ENCODE results near the gene COASY.
"Not testable (repeated sequence)": the region's sequence is repeated elsewhere in the genome, so short reads cannot be mapped to it uniquely, and the experiment has no call there.

COASY gene

DNA sequence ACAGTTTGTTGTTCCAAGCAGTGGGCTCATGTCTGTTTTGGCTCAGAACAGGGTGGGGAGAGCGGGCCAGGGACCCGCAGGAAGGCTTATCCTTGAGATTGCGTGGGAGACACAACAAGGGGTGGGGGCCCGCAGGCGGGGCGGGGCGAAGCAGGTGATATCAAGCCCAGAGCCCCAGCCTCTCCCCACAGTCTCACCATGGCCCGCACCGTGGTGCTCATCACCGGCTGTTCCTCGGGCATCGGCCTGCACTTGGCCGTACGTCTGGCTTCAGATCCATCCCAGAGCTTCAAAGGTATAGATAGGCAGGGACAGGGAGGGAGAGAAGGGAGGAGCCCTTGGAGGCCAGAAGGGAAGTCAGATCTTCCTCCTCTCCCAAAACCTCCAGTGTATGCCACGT is 9.2 kb upstream of the COASY start, which contains the start of gene HSD17B1:
HSD17B1 (plus strand) TSS at position 188 of the 400 bp plus-strand sequence; CDS start at position 199, 11 bp downstream.
- not testable (repeated sequence) for DNase-seq (ENCODE audit: low read depth in 2 of 2)

GRCh38 chr17:42553161-42553818 is 8.7 kb upstream of the COASY start:
- DNase-seq (ENCODE audit: low read depth in 2 of 2) = no peak

- no peak for DNase-seq (ENCODE audit: low read depth in 2 of 2)
Measured at GRCh38 chr17:42553866-42554249, 8.1 kb upstream of the COASY start.

DNA sequence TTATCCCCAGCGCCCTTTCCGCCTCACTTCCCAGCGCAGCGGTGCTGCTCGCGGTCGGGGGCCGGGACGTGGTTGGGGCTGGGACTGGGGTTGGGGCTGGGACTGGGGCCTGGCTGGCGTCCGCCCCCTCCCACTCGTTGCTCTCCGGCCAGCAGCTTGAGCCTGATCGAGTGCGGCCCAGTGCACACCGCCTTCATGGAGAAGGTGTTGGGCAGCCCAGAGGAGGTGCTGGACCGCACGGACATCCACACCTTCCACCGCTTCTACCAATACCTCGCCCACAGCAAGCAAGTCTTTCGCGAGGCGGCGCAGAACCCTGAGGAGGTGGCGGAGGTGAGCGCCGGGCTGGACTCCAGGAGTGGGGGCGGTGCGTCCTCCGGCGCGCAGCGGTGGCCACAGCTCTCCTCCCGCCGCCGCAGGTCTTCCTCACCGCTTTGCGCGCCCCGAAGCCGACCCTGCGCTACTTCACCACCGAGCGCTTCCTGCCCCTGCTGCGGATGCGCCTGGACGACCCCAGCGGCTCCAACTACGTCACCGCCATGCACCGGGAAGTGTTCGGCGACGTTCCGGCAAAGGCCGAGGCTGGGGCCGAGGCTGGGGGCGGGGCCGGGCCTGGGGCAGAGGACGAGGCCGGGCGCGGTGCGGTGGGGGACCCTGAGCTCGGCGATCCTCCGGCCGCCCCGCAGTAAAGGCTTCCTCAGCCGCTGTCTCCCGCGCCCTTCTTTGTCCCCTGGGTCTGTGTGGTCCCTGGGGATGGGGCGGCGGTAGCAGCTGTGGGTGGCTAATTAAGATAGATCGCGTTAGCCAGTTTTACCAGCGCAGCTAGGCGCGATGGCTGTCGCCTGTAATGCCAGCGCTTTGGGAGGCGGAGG is 7.5 kb upstream of the COASY start:
- peak in 1 of 2 experiments; percentile 77 for DNase-seq (ENCODE audit: low read depth in 2 of 2)

DNA sequence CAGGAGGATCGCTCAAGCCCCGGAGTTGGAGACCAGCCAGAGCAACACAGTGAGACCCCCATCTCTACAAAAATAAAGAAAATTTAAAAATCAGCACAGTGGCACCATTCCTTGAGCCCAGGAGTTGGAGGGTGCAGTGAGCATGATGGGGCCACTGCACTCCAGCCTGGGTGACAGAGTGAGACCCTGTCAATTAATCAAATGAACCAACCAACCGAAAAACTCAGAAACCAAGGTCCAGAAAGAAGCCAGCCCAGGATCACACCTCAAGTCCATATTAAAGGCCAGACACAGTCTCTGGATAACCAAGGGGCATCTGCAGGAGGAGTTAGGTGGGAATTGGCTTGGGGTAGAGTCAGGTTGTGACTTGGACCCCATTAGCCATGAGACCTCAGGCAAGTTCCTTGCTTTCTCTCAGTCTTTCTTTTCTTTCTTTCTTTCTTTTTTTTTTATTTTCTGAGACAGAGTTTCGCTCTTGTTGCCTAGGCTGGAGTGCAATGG is 6.8 kb upstream of the COASY start:
- no peak for DNase-seq (ENCODE audit: low read depth in 2 of 2)

GRCh38 chr17:42555961-42556617 is 5.9 kb upstream of the COASY start:
- DNase-seq (ENCODE audit: low read depth in 2 of 2) = not testable (repeated sequence)

GRCh38 chr17:42559075-42559474 is 2.9 kb upstream of the COASY start:
- no peak for DNase-seq (ENCODE audit: low read depth in 2 of 2)

- DNase-seq (ENCODE audit: low read depth in 2 of 2) = no peak
Measured at GRCh38 chr17:42560246-42560645, 1.7 kb upstream of the COASY start.

DNA sequence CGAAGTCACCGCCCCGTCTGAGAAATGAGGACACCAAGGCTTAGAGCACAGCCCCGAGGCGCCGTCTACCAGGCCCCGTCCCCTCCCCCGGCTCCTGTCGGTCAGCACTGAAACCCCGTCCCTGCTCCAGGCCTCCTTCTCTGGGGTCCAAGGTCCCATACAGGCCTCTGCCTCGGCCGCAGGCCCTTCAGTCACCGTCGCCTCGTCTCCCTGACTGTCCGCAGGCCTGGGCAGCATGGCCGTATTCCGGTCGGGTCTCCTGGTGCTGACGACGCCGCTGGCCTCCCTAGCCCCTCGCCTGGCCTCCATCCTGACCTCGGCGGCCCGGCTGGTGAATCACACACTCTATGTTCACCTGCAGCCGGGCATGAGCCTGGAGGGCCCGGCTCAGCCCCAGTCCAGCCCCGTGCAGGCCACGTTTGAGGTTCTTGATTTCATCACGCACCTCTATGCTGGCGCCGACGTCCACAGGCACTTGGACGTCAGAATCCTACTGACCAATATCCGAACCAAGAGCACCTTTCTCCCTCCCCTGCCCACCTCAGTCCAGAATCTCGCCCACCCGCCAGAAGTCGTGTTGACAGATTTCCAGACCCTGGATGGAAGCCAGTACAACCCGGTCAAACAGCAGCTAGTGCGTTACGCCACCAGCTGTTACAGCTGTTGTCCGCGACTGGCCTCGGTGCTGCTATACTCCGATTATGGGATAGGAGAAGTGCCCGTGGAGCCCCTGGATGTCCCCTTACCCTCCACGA is 617 bp downstream of the COASY start:
- DNase-seq (ENCODE audit: low read depth in 2 of 2) = no peak

GRCh38 chr17:42563143-42563509 is 1.2 kb downstream of the COASY start:
- DNase-seq (ENCODE audit: low read depth in 2 of 2) = no peak

- DNase-seq (ENCODE audit: low read depth in 2 of 2) = no peak
Measured at GRCh38 chr17:42563543-42563942, 1.6 kb downstream of the COASY start.

DNA sequence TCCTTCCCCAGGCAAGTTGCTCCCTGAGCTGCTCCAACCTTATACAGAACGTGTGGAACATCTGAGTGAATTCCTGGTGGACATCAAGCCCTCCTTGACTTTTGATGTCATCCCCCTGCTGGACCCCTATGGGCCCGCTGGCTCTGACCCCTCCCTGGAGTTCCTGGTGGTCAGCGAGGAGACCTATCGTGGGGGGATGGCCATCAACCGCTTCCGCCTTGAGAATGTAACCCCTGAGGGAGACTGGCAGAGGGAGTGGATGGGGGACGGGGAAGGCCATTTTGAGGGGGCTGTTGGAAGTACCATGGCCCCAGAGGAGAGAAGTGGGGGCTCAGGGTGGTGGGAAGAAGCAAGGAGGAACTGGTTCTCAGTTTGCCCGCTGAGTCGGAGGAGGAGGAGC is 2.0 kb downstream of the COASY start:
- DNase-seq (ENCODE audit: low read depth in 2 of 2) = no peak

DNA sequence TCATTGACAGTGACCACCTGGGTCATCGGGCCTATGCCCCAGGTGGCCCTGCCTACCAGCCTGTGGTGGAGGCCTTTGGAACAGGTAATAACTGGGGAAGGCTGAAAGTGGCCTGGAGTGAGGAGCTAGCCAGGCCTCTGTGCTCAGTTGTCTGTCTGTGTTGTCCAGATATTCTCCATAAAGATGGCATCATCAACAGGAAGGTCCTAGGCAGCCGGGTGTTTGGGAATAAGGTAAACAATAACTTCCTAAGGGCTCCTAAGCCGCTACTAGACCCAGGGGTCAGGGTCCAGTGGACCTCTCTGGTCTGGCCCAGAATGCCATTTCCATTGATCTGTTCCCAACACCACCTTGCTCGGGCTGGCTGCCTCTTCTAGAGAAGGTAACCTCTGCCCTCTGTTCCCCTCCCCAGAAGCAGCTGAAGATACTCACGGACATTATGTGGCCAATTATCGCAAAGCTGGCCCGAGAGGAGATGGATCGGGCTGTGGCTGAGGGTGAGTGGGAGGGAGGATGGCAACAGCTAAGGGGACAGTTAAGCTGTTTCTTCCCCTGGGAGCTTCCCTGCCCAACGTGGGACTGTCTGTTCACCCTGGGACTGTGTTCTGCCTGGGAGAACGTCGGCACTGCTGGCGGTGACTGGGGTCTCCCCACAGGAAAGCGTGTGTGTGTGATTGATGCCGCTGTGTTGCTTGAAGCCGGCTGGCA is 3.0 kb downstream of the COASY start:
- no peak for DNase-seq (ENCODE audit: low read depth in 2 of 2)

DNA sequence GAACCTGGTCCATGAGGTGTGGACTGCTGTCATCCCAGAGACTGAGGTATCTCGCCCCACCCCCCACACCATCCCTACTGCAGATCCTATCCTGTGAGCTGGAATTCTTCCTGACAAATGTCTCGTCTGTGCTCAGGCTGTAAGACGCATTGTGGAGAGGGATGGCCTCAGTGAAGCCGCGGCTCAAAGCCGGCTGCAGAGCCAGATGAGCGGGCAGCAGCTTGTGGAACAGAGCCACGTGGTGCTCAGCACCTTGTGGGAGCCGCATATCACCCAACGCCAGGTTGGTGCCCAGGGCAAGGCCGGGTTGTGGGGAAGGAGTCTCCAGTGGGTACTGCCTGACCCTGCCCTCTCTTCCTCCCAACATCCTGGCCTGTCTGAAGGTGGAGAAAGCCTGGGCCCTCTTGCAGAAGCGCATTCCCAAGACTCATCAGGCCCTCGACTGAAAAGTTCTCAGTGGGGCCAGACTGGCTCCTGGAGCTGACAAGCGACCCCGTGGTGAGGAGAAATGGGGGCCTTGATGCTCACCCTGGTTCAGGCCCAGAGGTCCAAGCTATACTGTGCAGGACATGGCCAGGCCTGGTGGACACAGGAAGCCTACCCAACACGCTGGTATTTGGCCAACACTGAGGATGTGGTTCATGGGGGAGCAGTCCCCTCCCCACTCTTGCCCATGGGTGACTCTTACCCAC is 3.7 kb downstream of the COASY start:
- no peak for DNase-seq (ENCODE audit: low read depth in 2 of 2)

DNA sequence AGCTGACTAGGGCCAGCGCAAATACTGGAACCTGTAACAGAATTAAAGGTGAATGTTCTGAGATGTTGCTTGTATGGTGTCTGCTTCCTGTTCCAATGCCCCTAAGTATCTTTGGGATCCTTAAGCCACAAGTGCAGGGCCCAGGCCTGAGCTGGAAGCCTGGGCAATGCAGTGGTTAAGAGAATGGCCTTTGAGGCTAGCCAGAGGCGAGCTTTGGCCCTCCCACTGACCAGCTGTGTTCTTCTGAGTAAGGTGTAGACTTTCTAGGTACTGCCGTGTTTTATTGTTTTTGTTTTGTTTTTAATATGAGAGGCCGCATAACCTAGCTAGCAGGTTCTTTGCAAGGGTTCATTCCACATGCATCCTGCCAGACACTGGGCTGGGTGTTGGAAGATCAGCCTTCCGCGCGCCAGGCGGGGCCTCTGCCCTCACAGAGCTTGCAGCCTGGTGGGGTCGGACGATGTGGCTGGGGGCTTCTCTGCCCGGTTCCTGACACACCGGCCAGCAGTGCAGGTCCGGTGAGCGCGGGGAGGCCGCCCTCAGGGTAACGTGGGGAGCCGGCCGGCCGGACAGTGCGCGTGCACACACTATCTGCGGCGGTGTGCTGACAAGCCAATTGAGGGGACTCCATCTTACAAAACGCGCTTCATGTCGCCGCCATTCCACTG is 4.4 kb downstream of the COASY start:
- DNase-seq (ENCODE audit: low read depth in 2 of 2) = peak in 1 of 2 experiments; percentile 5

DNA sequence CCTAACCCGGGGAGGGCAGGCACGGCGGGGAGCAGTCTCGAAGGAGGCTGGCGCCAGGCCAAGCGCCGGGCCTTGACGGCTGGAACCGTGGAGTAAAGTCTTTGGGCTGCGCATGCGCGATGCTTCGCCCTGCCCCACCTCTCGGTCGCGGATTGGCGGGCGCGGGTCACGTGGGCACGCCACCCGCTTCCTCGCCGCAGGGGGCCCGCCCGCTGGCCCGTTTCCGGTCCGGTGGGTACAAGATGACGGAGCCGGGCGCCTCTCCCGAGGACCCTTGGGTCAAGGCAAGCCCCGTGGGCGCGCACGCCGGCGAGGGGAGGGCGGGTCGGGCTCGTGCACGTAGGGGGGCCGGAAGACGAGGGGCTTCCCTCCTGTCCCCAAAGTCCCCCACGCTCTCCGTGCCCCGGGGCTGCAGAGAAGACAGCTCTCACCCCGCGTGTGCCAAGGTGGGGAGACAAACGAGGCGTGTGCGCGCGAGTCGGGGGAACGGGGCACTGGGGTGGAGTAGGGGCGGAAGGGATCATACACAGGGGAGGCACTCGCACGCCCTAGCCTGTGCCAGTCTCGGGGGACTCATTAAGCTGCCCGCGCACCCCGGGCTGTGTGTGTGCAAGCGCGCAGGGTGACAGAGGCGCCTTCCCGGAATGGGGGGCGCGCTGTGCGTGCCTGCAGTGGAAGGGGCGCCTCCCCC is 5.1 kb downstream of the COASY start, which contains the start of gene MLX:
MLX (plus strand) TSS at position 218 of the 691 bp plus-strand sequence; CDS start at position 243, 25 bp downstream.
- DNase-seq (ENCODE audit: low read depth in 2 of 2) = peak; percentile 85

GRCh38 chr17:42568341-42569111 is 6.6 kb downstream of the COASY start:
- no peak for DNase-seq (ENCODE audit: low read depth in 2 of 2)

All from stimulated activated CD4-positive, alpha-beta T cell treated with anti-CD3 and anti-CD28 coated beads, Interleukin-12 subunit alpha, Interleukin-12 subunit beta, amount 100 ng/mL, for 24 hours (primary cell).